ENCODE data around the gene NEU2. TPM values are rescaled to one million over a fixed set of nuclear protein-coding genes. Genes with fewer than 3 reads are reported as not detected.

NEU2 gene
- total RNA-seq, 1 experiment from 2014 or later, result not detected

DNA sequence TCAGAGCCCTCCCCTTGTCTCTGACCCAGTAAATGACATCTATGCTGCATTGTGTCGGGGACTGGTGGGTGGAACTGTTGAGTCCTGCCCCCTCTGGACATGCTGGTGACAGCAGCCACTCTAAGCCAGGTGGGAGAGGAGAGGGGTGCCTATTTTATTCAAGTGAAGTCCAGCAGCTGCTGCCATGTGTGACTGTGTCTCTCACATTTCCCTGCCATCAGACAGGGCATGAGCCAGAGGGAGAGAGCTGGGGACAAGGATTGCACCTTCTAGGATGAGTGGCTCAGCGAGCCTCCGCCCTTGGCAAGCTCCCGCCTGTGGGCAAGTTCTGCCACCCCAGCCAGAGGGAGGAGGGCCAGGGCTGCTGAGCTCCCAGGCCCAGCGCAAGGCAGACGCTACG, 33.1 kb upstream of the NEU2 start:
- no peak for DNase-seq
- H3K9me3 Mint-ChIP-seq, result no peaks in the 10 kb centered on the region
- no peak overlapping the region for H2BK15ac ChIP-seq (ENCODE audit: low read depth, low read length)
- H3K27ac ChIP-seq (ENCODE audit: insufficient read length, low read depth, low read length), result no peak overlapping the region
- no CpG with 5 or more reads among the region's 7 CpGs for WGBS (ENCODE audit: extremely low coverage, insufficient read length, low lambda C conversion rate)
- H2BK12ac ChIP-seq (ENCODE audit: insufficient read length, low read depth, low read length), result no peak overlapping the region
- H2AFZ ChIP-seq (ENCODE audit: low read length), result no peak overlapping the region
- no peak overlapping the region for H3K9ac ChIP-seq (ENCODE audit: extremely low read depth, insufficient read length, low read length)
- peak overlapping the region in 2 of 3 experiments; percentile 16 to 58; a peak in 1 of 7 replicates for H3K27ac Mint-ChIP-seq
- H4K8ac ChIP-seq (replicated peaks; ENCODE audit: insufficient read length, low read depth, low read length), result no peak overlapping the region
- H3K4me1 ChIP-seq (ENCODE audit: insufficient read depth, low read length), result no peaks in the 10 kb centered on the region
- H2BK5ac ChIP-seq (ENCODE audit: insufficient read length, low read length), result no peak overlapping the region
- H3K4me2 ChIP-seq (ENCODE audit: insufficient read depth, insufficient read length, low read length), result no peak overlapping the region
- H3T11ph ChIP-seq (ENCODE audit: low read length), result no peak overlapping the region
- H2AK5ac ChIP-seq (ENCODE audit: insufficient read length, low read length), result no peak overlapping the region
- TF ChIP-seq, protein P1, sequence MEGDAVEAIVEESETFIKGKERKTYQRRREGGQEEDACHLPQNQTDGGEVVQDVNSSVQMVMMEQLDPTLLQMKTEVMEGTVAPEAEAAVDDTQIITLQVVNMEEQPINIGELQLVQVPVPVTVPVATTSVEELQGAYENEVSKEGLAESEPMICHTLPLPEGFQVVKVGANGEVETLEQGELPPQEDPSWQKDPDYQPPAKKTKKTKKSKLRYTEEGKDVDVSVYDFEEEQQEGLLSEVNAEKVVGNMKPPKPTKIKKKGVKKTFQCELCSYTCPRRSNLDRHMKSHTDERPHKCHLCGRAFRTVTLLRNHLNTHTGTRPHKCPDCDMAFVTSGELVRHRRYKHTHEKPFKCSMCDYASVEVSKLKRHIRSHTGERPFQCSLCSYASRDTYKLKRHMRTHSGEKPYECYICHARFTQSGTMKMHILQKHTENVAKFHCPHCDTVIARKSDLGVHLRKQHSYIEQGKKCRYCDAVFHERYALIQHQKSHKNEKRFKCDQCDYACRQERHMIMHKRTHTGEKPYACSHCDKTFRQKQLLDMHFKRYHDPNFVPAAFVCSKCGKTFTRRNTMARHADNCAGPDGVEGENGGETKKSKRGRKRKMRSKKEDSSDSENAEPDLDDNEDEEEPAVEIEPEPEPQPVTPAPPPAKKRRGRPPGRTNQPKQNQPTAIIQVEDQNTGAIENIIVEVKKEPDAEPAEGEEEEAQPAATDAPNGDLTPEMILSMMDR (conservative IDR thresholded peaks at IDR 0.05), result peak; percentile 46
- H2BK20ac ChIP-seq (ENCODE audit: low read depth, low read length, poor library complexity, severe bottlenecking), result no peak overlapping the region
- H2BK120ac ChIP-seq (ENCODE audit: low read depth, low read length, poor library complexity, severe bottlenecking), result no peak overlapping the region
- no peaks in the 10 kb centered on the region for H3K79me1 ChIP-seq (ENCODE audit: insufficient read depth, low read depth, low read length, poor library complexity, severe bottlenecking)
- 0 out of 4 replicates have a peak, but pooled peaks cover 0 to 4% of the 10 kb centered on the region in 2 experiments for H3K4me1 Mint-ChIP-seq
- no peak overlapping the region for H4K5ac ChIP-seq (ENCODE audit: insufficient read length, low read depth, low read length)
- H3K4me3 Mint-ChIP-seq, result no peak overlapping the region
- H3K9me3 ChIP-seq (ENCODE audit: control insufficient read depth, low read depth, low read length), result no peaks in the 10 kb centered on the region
- no peaks in the 10 kb centered on the region for H3K36me3 Mint-ChIP-seq (ENCODE audit: insufficient read depth in 1 of 3, low read depth in 3 of 3)
- no peak overlapping the region for H3K18ac ChIP-seq (ENCODE audit: insufficient read length, low read depth, low read length)
- H3K27me3 Mint-ChIP-seq (ENCODE audit: low read depth), result no peaks in the 10 kb centered on the region
- H3K23me2 ChIP-seq (ENCODE audit: insufficient read length, low read depth, low read length, poor library complexity, severe bottlenecking), result no peaks in the 10 kb centered on the region
- H3K79me2 ChIP-seq (ENCODE audit: insufficient read depth, low read length), result no peaks in the 10 kb centered on the region
- H4K20me1 ChIP-seq (ENCODE audit: control insufficient read depth, insufficient read depth, insufficient read length), result no peaks in the 10 kb centered on the region
- H3K4ac ChIP-seq (ENCODE audit: low read depth, low read length), result no peak overlapping the region
- no peak overlapping the region for H3K14ac ChIP-seq (ENCODE audit: insufficient read depth, low read length)
- no peaks in the 10 kb centered on the region for H3K27me3 ChIP-seq (ENCODE audit: insufficient read depth, low read length)
- H3K56ac ChIP-seq (ENCODE audit: insufficient read length, low read depth, low read length), result no peak overlapping the region
- H3K23ac ChIP-seq (ENCODE audit: insufficient read length, low read depth, low read length), result no peak overlapping the region
- no peak overlapping the region for H4K91ac ChIP-seq (ENCODE audit: insufficient read length, low read depth, low read length)

Measured in H9 (cell line).